HCT116 (cell line): Measurements from ENCODE around the gene CTU1. TPM values are rescaled to one million over a fixed set of nuclear protein-coding genes. Genes with fewer than 3 reads are reported as not detected.

Source experiments
- ATAC-seq: fragments of 200-7000 bp; cut with Tn5 transposase; 2 replicates; pipeline ENCODE4 v1.9.1; 2020; ENCODE audit warnings: mild to moderate bottlenecking, moderate library complexity
- BruUV-seq: library from RNA; stranded (reverse); fragments of 400-500 nt; replicated peaks from 2 replicates; lab custom pipeline; 2021; lab: Mats Ljungman, UMichigan
- CTCF ChIA-PET: fragments of 300-600 bp; sonication (Branson Sonifier 250); formaldehyde crosslinking; loops from one replicate; lab custom pipeline; 2021; ENCODE audit warnings: antibody characterized with exemption; lab: Charles Lee
- POLR2A ChIA-PET: fragments of 300-600, 350-600 bp; sonication (Branson Sonifier 250); formaldehyde crosslinking; loops from one replicate; lab custom pipeline; 2021; ENCODE audit warnings: antibody characterized with exemption; lab: Charles Lee
- RAD21 ChIA-PET, 2 experiments: fragments of 300-600 bp; sonication (Branson Sonifier 250); formaldehyde crosslinking; loops; one replicate each; lab custom pipeline; 2023; ENCODE audit warnings: low total read pairs in 2 of 2; ENCODE audit not compliant: uncharacterized antibody in 2 of 2, unreplicated experiment in 2 of 2, low non-redundant PET in 1 of 2; lab: Charles Lee
- DNase-seq: peaks from one replicate; pipeline ENCODE4 v3.0.0-alpha.2; 2010; ENCODE audit warnings: low read depth, low spot score
- H2AFZ ChIP-seq: fragments of 200-600 bp; shearing (Covaris generic), sonication (generic); 2 replicates; pipeline ENCODE4 v1.6.1; 2017; ENCODE audit warnings: low read depth, mixed run types, mixed read lengths, antibody characterized with exemption, low read length; ENCODE audit not compliant: poor library complexity, severe bottlenecking
- H3K27ac ChIP-seq: 2 replicates; pipeline ENCODE4 v1.5.1; 2012; ENCODE audit warnings: low read depth, low read length
- H3K27me3 ChIP-seq: fragments of 200-600 bp; sonication (generic); 2 replicates; pipeline ENCODE4 v1.6.1; 2016; ENCODE audit warnings: mixed run types, low read length, mixed read lengths; ENCODE audit not compliant: insufficient read depth
- H3K36me3 ChIP-seq, 2 experiments: fragments of 200-500 bp in 1 of 2; fragments of 200-600 bp in 1 of 2; sonication (Bioruptor generic) in 1 of 2; sonication (generic) in 1 of 2; 2 replicates each; pipeline versions ENCODE4 v1.5.1 to v1.6.1; 2014 to 2016; ENCODE audit warnings: low read length in 2 of 2, inconsistent platforms in 1 of 2, mixed read lengths in 1 of 2, mixed run types in 1 of 2; ENCODE audit not compliant: insufficient read depth in 2 of 2, control insufficient read depth in 1 of 2
- H3K4me1 ChIP-seq, 2 experiments: fragments of 200-600 bp in 1 of 2; sonication (generic) in 1 of 2; 2 replicates each; pipeline versions ENCODE4 v1.5.1 to v1.6.1; 2012 to 2017; ENCODE audit warnings: low read length in 2 of 2, inconsistent platforms in 1 of 2, mild to moderate bottlenecking in 1 of 2, mixed read lengths in 1 of 2, mixed run types in 1 of 2, moderate library complexity in 1 of 2; ENCODE audit not compliant: insufficient read depth in 2 of 2, control insufficient read depth in 1 of 2
- H3K4me2 ChIP-seq: fragments of 200-600 bp; sonication (generic); 2 replicates; pipeline ENCODE4 v1.6.1; 2017; ENCODE audit warnings: mixed run types, low read length, mixed read lengths
- H3K4me3 ChIP-seq, 2 experiments: fragments of 200-600 bp in 1 of 2; sonication (generic) in 1 of 2; replicated peaks in 1 of 2; 2 replicates each; pipeline ENCODE4 v1.5.1; 2011 to 2016; ENCODE audit warnings: low read length in 2 of 2, control low read depth in 1 of 2, low read depth in 1 of 2, mild to moderate bottlenecking in 1 of 2, mixed read lengths in 1 of 2, mixed run types in 1 of 2
- H3K79me2 ChIP-seq: fragments of 200-600 bp; sonication (generic); 2 replicates; pipeline ENCODE4 v1.6.1; 2017; ENCODE audit warnings: mild to moderate bottlenecking, mixed run types, low read length, moderate library complexity, mixed read lengths; ENCODE audit not compliant: insufficient read depth
- H3K9ac ChIP-seq: fragments of 200-600 bp; sonication (generic); 2 replicates; pipeline ENCODE4 v1.6.1; 2016; ENCODE audit warnings: low read length, mixed read lengths
- H3K9me2 ChIP-seq: fragments of 200-600 bp; sonication (generic), shearing (Covaris generic); 2 replicates; pipeline ENCODE4 v1.6.1; 2017; ENCODE audit warnings: mixed run types, mild to moderate bottlenecking, moderate library complexity; ENCODE audit not compliant: insufficient read depth
- H3K9me3 ChIP-seq, 2 experiments: fragments of 200-500 bp in 1 of 2; fragments of 200-600 bp in 1 of 2; sonication (Bioruptor generic) in 1 of 2; sonication (generic) in 1 of 2; 2 replicates each; pipeline ENCODE4 v1.6.1; 2014 to 2017; ENCODE audit warnings: low read length in 2 of 2, mixed read lengths in 2 of 2, inconsistent platforms in 1 of 2, low read depth in 1 of 2, mild to moderate bottlenecking in 1 of 2, mixed run types in 1 of 2, moderate library complexity in 1 of 2; ENCODE audit not compliant: control insufficient read depth in 1 of 2, insufficient read depth in 1 of 2
- H4K20me1 ChIP-seq: fragments of 200-600 bp; sonication (generic), shearing (Covaris generic); 2 replicates; pipeline ENCODE4 v1.6.1; 2017; ENCODE audit warnings: mixed run types, mild to moderate bottlenecking, moderate library complexity; ENCODE audit not compliant: insufficient read depth
- CBX3 ChIP-seq: IDR thresholded peaks from 2 replicates; pipeline ENCODE4 v1.6.1; 2012; ENCODE audit warnings: low read depth
- CEBPB ChIP-seq: IDR thresholded peaks from 2 replicates; pipeline ENCODE4 v1.6.1; 2012; ENCODE audit warnings: low read depth
- EZH2 ChIP-seq: fragments of 200-600 bp; sonication (generic); IDR thresholded peaks from 2 replicates; pipeline ENCODE4 v1.6.1; 2017; ENCODE audit warnings: antibody characterized with exemption, mixed run types
- EZH2phosphoT487 ChIP-seq: fragments of 200-600 bp; IDR thresholded peaks from 2 replicates; pipeline ENCODE4 v1.6.1; 2018; ENCODE audit warnings: antibody characterized with exemption, borderline replicate concordance
- FOSL1 ChIP-seq: IDR thresholded peaks from 2 replicates; pipeline ENCODE4 v1.6.1; 2012; ENCODE audit warnings: low read depth
- JUND ChIP-seq: IDR thresholded peaks from 2 replicates; pipeline ENCODE4 v1.6.1; 2012
- POLR2AphosphoS5 ChIP-seq: IDR thresholded peaks from 2 replicates; pipeline ENCODE4 v1.6.1; 2011; ENCODE audit warnings: mild to moderate bottlenecking, low read depth, low read length, moderate library complexity
- RAD21 ChIP-seq: IDR thresholded peaks from 2 replicates; pipeline ENCODE4 v1.6.1; 2012; ENCODE audit warnings: low read depth, mild to moderate bottlenecking
- SIN3A ChIP-seq: IDR thresholded peaks from 2 replicates; pipeline ENCODE4 v1.6.1; 2012; ENCODE audit warnings: low read depth
- SP1 ChIP-seq: IDR thresholded peaks from 2 replicates; pipeline ENCODE4 v1.6.1; 2012; ENCODE audit warnings: low read depth
- SRF ChIP-seq: IDR thresholded peaks from 2 replicates; pipeline ENCODE4 v1.6.1; 2012; ENCODE audit warnings: low read depth
- TCF7L2 ChIP-seq: IDR thresholded peaks from 2 replicates; pipeline ENCODE4 v1.7.0; 2011; ENCODE audit warnings: borderline replicate concordance, inconsistent platforms; ENCODE audit not compliant: insufficient read depth, insufficient read length; ENCODE audit errors: extremely low read depth
- YY1 ChIP-seq: IDR thresholded peaks from 2 replicates; pipeline ENCODE4 v1.6.1; 2011; ENCODE audit warnings: low read length, low read depth, moderate library complexity, mild to moderate bottlenecking; ENCODE audit not compliant: insufficient replicate concordance; ENCODE audit errors: extremely low read depth
- ZNF274 ChIP-seq: fragments of 200-500 bp; sonication (Bioruptor generic); IDR thresholded peaks from 2 replicates; pipeline ENCODE4 v1.6.1; 2014; ENCODE audit warnings: mild to moderate bottlenecking, low read depth, low read length, inconsistent platforms
- intact Hi-C: fragments of 100-400 bp; cut with micrococcal nuclease; formaldehyde crosslinking; loops from 2 replicates; pipeline ENCODE4 v1.10.0; 2022
- total RNA-seq: library from RNA; stranded (reverse); gene quantifications from one replicate; pipeline ENCODE4 v1.2.1, GENCODE V29; 2021; ENCODE audit not compliant: unreplicated experiment
- TF ChIP-seq, protein P1 (sequence below): IDR thresholded peaks from 2 replicates; pipeline ENCODE4 v1.6.1; 2012
- TF ChIP-seq, protein P2 (sequence below): IDR thresholded peaks from 2 replicates; pipeline ENCODE4 v1.6.1; 2012; ENCODE audit warnings: low read depth
- TF ChIP-seq, protein P3 (sequence below): IDR thresholded peaks from 2 replicates; pipeline ENCODE4 v1.6.1; 2011; ENCODE audit warnings: mild to moderate bottlenecking, low read length, moderate library complexity; ENCODE audit not compliant: insufficient replicate concordance; ENCODE audit errors: extremely low read depth

CTU1 gene
- total RNA-seq, 1 experiment from 2014 or later: 14.0 TPM

GRCh38 chr19:51125421-51126075 lies 17.3 kb upstream of the CTU1 start:
- H3K4me1 ChIP-seq: 0 out of 4 replicates have a peak, but pooled peaks cover 0 to 2% of the 10 kb centered on the region in 2 experiments
- H3K4me2 ChIP-seq: no peak overlapping the region
- BruUV-seq: no TSS peak
- no peaks in the 10 kb centered on the region for H3K9me3 ChIP-seq
- H3K36me3 ChIP-seq: no peaks in the 10 kb centered on the region
- DNase-seq (no peak), ATAC-seq (no peak)
- no peak overlapping the region for H3K9ac ChIP-seq
- 0 out of 2 replicates have a peak, but pooled peaks cover 4% of the 10 kb centered on the region for H3K27me3 ChIP-seq
- intact Hi-C loops: no loop called here
- no peaks in the 10 kb centered on the region for H3K9me2 ChIP-seq
- no peaks in the 10 kb centered on the region for H3K79me2 ChIP-seq
- ChIA-PET CTCF (no interaction called here), POLR2A (no interaction called here), RAD21 (no interaction called here)
- TF ChIP-seq, protein P1, sequence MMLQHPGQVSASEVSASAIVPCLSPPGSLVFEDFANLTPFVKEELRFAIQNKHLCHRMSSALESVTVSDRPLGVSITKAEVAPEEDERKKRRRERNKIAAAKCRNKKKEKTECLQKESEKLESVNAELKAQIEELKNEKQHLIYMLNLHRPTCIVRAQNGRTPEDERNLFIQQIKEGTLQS: no peak
- no peak for TF ChIP-seq SIN3A
- TF ChIP-seq TCF7L2: no peak
- no peak for TF ChIP-seq RAD21
- TF ChIP-seq CEBPB: no peak
- TF ChIP-seq, protein P2, sequence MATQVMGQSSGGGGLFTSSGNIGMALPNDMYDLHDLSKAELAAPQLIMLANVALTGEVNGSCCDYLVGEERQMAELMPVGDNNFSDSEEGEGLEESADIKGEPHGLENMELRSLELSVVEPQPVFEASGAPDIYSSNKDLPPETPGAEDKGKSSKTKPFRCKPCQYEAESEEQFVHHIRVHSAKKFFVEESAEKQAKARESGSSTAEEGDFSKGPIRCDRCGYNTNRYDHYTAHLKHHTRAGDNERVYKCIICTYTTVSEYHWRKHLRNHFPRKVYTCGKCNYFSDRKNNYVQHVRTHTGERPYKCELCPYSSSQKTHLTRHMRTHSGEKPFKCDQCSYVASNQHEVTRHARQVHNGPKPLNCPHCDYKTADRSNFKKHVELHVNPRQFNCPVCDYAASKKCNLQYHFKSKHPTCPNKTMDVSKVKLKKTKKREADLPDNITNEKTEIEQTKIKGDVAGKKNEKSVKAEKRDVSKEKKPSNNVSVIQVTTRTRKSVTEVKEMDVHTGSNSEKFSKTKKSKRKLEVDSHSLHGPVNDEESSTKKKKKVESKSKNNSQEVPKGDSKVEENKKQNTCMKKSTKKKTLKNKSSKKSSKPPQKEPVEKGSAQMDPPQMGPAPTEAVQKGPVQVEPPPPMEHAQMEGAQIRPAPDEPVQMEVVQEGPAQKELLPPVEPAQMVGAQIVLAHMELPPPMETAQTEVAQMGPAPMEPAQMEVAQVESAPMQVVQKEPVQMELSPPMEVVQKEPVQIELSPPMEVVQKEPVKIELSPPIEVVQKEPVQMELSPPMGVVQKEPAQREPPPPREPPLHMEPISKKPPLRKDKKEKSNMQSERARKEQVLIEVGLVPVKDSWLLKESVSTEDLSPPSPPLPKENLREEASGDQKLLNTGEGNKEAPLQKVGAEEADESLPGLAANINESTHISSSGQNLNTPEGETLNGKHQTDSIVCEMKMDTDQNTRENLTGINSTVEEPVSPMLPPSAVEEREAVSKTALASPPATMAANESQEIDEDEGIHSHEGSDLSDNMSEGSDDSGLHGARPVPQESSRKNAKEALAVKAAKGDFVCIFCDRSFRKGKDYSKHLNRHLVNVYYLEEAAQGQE: no peak
- TF ChIP-seq JUND: no peak
- no peak for TF ChIP-seq EZH2
- TF ChIP-seq EZH2phosphoT487: no peak
- TF ChIP-seq, protein P3, sequence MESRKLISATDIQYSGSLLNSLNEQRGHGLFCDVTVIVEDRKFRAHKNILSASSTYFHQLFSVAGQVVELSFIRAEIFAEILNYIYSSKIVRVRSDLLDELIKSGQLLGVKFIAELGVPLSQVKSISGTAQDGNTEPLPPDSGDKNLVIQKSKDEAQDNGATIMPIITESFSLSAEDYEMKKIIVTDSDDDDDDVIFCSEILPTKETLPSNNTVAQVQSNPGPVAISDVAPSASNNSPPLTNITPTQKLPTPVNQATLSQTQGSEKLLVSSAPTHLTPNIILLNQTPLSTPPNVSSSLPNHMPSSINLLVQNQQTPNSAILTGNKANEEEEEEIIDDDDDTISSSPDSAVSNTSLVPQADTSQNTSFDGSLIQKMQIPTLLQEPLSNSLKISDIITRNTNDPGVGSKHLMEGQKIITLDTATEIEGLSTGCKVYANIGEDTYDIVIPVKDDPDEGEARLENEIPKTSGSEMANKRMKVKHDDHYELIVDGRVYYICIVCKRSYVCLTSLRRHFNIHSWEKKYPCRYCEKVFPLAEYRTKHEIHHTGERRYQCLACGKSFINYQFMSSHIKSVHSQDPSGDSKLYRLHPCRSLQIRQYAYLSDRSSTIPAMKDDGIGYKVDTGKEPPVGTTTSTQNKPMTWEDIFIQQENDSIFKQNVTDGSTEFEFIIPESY: no peak
- TF ChIP-seq POLR2AphosphoS5: no peak
- TF ChIP-seq ZNF274: no peak
- no peak for TF ChIP-seq SRF
- TF ChIP-seq SP1: no peak
- no peak for TF ChIP-seq CBX3
- no peak for TF ChIP-seq FOSL1
- no peak for TF ChIP-seq YY1
- no peaks in the 10 kb centered on the region for H4K20me1 ChIP-seq
- H2AFZ ChIP-seq: no peak overlapping the region
- no peak overlapping the region for H3K27ac ChIP-seq
- no peak overlapping the region for H3K4me3 ChIP-seq
